ENCODE measurements around the gene COQ9.
A peak's percentile ranks its signal among the peaks of the same experiment; 100 is the strongest.

COQ9 gene

DNA sequence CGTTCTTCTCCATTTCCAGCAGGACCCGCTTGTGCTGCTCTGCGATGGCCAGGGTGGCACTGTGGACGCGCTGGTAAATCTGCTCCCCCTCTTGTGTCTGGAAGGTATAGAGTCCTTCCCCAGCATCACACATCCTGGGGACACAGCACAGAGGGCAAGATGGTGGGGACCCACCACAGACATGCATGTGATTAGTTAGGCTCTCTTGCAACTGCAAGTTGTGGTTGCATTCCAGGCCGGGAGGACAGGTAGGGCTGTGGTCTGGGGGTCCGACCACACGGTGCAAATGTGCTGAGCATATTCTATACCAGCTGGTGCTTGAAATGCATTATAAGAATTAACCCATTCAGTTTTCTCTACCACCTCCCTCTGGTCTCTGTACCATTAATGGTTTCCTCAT is 26.6 kb downstream of the COQ9 start:
- DNase-seq, result no peak

DNA sequence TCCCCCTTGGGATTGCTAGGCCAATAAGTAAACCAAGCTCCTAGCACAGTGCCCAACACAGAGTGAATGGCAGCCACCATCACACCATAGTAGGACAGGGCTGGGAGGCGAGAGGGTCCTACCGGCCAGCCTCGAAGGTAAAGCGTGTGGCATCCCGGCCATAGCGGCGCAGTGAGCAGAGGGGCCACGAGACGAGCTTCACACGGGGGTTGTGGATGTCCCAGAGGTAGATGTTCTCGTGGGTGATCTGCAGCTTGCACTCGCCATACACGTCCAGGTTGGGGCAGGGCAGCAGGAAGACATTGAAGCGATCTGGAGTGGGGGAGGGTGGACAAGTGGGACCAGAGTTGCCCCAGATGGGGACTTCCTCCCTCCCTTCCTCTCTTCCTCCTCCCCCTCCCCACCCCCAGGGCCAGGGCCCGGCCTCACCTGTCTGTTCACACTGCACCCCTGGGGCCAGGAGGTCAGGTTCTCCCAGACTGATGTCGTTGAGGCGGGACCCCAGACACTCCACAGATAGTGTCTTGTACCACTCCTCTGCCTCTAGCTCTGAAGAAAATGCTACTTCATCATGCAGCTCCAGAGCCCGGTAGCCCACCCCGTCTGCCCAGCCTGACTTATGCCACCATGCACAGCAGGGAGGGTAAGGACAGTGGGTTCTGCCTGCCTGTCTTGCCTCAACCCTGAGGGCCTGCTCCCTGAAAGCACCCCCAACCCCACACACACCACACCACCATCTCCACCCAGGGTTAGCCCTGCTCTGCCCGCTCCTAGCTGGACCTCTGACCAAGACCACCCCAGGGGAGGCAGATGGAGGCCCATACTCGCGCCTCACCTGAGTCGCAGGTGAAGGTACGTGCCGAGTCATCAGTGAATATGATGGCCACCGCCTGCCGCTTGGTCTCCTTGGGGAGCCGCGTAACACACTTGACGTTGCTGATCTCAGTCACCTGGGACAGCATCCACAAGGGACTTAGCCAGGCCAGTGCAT is 27.7 kb downstream of the COQ9 start:
- DNase-seq, result no peak

DNA sequence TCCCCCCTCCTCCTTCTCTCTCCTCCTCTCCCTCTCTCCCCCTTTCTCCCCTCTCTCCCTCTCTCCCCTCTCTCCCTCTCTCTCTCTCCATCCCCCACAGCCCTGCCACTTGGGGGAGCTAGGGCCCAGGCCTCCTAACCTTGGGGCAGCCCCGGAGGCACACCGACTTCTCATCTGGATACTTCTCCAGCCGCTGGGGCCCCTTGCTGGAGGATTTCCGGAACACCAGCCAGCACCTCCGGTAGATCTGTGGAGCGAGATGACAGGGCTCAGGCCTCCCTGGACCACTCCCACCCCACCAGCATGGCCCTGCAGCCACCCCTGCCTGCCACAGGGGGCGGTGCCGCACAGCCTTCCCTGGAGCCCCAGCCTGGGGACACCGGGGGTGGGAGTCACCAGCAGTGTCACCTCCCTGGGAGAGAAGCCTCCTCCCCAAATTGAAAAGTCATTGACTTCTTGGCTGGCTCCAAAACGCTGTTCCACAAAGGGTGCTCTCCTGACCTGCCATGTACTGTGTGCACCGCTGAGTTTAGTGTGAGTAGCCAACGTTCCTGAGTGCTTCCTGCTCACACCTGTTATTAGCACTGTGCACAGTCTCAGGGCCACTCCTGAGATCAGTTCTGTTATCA is 28.5 kb downstream of the COQ9 start:
- DNase-seq, result no peak

GRCh38 chr16:57476546-57477410 is 29.5 kb downstream of the COQ9 start:
- no peak for DNase-seq

- DNase-seq, result no peak
Measured at GRCh38 chr16:57477531-57478202, 30.4 kb downstream of the COQ9 start.

DNA sequence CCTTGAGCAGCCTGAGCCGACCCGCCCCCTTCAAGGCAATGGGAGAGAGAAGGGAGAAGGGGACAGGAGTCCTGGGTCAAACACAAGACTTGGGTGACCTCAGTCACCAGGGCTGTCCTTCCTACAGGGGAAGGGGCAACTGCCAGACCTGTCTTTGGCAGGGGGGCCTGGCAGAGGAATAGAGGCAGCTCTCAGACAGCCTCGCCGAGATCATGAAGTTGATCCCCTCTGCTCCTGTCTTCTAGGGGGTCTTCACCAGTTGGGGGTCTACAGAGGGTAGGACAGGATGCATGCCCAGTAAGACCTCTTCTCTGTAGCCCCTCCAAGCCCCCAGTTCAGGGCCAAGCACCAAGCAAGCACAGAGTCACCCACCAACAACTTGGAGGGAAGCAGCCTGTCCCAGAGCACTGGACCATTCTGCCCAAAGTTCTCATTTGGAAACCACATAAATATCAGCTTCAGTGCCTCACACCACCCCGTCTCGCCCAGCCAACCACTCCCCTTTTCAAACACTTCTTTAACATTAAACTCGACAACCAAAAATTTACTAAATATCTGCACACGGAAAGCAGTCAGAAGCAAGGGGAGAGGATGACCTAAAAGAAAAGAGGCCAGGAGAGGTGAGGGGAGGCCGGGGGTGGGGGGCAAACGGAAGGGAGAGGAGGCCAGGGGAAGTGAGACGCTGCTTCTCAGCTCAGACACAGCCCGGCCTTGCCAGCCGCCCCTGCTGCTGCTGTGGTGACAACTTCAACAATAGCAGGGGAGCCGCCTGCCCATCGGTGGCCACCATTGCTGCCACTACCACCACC is 31.3 kb downstream of the COQ9 start:
- no peak for DNase-seq

GRCh38 chr16:57479205-57479975 is 32.1 kb downstream of the COQ9 start:
- peak; percentile 52 for DNase-seq

- no peak for DNase-seq
Measured at GRCh38 chr16:57479976-57480753, 32.9 kb downstream of the COQ9 start.

DNA sequence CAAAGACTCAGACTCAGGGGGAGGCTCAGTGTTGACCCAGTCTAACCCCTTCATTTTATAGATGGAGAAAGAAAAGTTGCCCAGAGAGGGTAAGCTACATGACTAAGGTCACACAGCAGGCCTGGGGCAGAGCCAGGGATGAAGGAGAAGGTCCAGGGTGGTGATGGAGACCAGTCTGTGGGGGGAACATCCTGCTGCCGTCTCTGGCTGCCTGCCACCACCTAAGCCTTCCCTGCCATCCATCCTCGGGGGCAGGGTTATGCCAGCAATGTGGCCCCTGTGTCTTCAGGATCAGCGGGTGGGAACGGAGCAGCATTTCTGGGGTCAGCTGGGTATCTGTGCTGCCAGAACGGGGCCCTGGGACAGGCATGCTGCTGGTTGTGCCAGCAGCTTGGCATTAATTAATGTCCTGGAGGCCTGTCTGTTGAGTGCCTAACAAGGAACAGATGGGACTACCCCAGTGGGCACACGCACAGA is 33.5 kb downstream of the COQ9 start:
- DNase-seq, result no peak

- no peak for DNase-seq
Measured at GRCh38 chr16:57481421-57481820, 34.1 kb downstream of the COQ9 start.

DNA sequence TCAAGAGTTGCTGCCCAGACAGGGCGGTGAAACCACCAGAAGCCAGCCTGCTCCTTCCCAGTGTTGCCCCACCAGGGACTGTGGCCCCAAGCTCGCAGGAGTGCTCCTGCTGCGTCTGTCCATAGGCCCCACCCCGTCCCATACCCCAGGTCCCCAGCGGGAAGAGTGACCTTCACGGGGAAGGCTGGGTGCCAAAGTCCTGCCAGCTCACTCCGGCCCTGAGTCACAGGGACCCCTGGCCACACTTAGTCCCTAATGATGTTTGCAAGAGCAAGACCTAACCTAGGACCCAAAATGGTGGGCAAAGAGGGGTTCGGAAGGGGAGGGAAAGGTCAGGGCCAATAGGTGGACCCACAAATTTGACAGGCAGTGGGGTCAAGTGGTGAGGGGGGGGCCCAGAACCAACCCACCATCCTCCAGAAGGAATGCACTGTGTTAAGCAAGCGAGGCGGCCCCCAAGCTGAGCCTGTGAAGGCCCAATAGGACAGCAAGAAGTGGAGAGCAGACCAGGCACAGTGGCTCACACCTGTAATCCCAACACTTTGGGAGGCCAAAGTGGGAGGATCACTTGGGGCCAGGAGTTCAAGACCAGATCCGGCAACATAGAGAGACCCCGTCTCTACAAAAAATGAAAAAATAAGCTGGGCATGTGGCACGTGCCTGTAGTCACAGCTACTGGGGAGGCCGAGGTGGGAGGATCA is 35.7 kb downstream of the COQ9 start:
- DNase-seq, result no peak

GRCh38 chr16:57483725-57484514 is 36.6 kb downstream of the COQ9 start:
- no peak for DNase-seq

- no peak for DNase-seq
Measured at GRCh38 chr16:57484515-57485005, 37.3 kb downstream of the COQ9 start.

GRCh38 chr16:57485091-57485915 is 38.0 kb downstream of the COQ9 start:
- no peak for DNase-seq

GRCh38 chr16:57485916-57486857 is 38.9 kb downstream of the COQ9 start, which contains the start of gene DOK4:
Gene DOK4, minus strand, starts transcription at chr16:57486493. Its CDS starts 6,986 bp downstream, at chr16:57479507.
- DNase-seq, result peak; percentile 73
